ENCODE data around the gene TAP2. TPM values are rescaled to one million over a fixed set of nuclear protein-coding genes. Genes with fewer than 3 reads are reported as not detected.

Gene TAP2
- total and polyA plus RNA-seq, 2 donors (not counting 1 experiment from before 2014, with no cell fraction given) = 66.1 to 126 TPM

- peak; percentile 66 for ATAC-seq (ENCODE audit: low read depth)
- Histone ChIP-seq H3K36me3 (replicated peaks in 1 of 2; ENCODE audit: control extremely low read depth in 1 of 2, control insufficient read depth in 1 of 2, extremely low read depth in 1 of 2, insufficient read depth in 2 of 2, low read length in 1 of 2) (peaks cover 3 to 4% of the 10 kb centered on the region in 2 experiments), H3K4me2 (replicated peaks; ENCODE audit: low read depth, low read length, poor library complexity, severe bottlenecking) (peak overlapping the region; percentile 63), H3K4me3 (ENCODE audit: control extremely low read depth in 1 of 5, extremely low read depth in 1 of 5, insufficient read depth in 1 of 5, low read depth in 2 of 5, low read length in 4 of 5) (peak overlapping the region in 1 of 5 experiments; percentile 29), H3K27me3 (replicated peaks in 1 of 4; ENCODE audit: control extremely low read depth in 1 of 4, control insufficient read depth in 3 of 4, insufficient read depth in 4 of 4, low read length in 3 of 4) (no peaks in the 10 kb centered on the region), H3K9me3 (ENCODE audit: control extremely low read depth in 1 of 3, control insufficient read depth in 2 of 3, insufficient read depth in 1 of 3, low read length in 2 of 3) (peaks cover 0 to 3% (median 0%) of the 10 kb centered on the region in 3 donors), H3K9ac (ENCODE audit: low read length) (peak overlapping the region; percentile 14), H3K27ac (ENCODE audit: low read length in 2 of 2) (peak overlapping the region; percentile 31 to 74), H3K79me2 (ENCODE audit: control insufficient read depth, insufficient read depth, low read length) (no peaks in the 10 kb centered on the region), H3K4me1 (ENCODE audit: control insufficient read depth in 2 of 2, insufficient read depth in 2 of 2, low read length in 2 of 2) (peaks cover 27 to 28% of the 10 kb centered on the region in 2 donors), H4K20me1 (ENCODE audit: control insufficient read depth, insufficient read depth, low read length, poor library complexity, severe bottlenecking) (no peaks in the 10 kb centered on the region), H2AFZ (ENCODE audit: insufficient read depth, low read depth, low read length, poor library complexity, severe bottlenecking) (peak overlapping the region; percentile 57)
- Mint-ChIP-seq H3K27ac (peak overlapping the region; percentile 89), H3K9me3 (ENCODE audit: insufficient read depth) (no peaks in the 10 kb centered on the region), H3K4me1 (peaks cover 33% of the 10 kb centered on the region), H3K4me3 (peak overlapping the region; percentile 68), H3K27me3 (no peaks in the 10 kb centered on the region)
- WGBS (ENCODE audit: insufficient coverage) = 10% methylated on average over 2 of the region's 3 CpGs
- CTCF ChIA-PET = interaction anchor here (0.6 to 9.6 kb wide), 36 partner anchors 9 to 1657 kb away, joined by 3 to 249 read pairs (median 10); partner anchors contain the start of genes BRD2, HLA-DMA, HLA-DMB and HLA-DOB
- POLR2A ChIA-PET = interaction anchor here (0.7 to 2.8 kb wide), 8 partner anchors 8 to 118 kb away, joined by 4 to 37 read pairs (median 9); partner anchors contain the start of genes PSMB8, PSMB9, TAP1 and TAP2
- intact Hi-C loops (cut with micrococcal nuclease) = loop anchor here (5.0 kb wide), 1 partner anchor 50 kb away; the partner anchor contains the start of gene HLA-DOB
- TF ChIP-seq EZH2 (IDR thresholded peaks at IDR 0.05; ENCODE audit: borderline replicate concordance, insufficient read depth, low read depth, low read length, poor library complexity, severe bottlenecking) = no peak
- TF ChIP-seq CTCF (IDR thresholded peaks at IDR 0.05) = no peak
- peak; percentile 67 for DNase-seq
Measured at GRCh38 chr6:32867022-32867477, 28.5 kb upstream of the TAP2 start.
